Stimulated activated CD8-positive, alpha-beta memory T cell treated with anti-CD3 and anti-CD28 coated beads, Interleukin-2, amount 100 ng/mL, for 48 hours (primary cell): Measurements from ENCODE around the gene FAM229B.

Experiments
- DNase-seq, 2 donors: peaks; one replicate each; pipeline ENCODE4 v3.0.0-alpha.2; 2020; ENCODE audit warnings: low read depth in 2 of 2

Gene FAM229B

GRCh38 chr6:112144145-112144926, 56.9 kb downstream of the FAM229B start:
- no peak for DNase-seq

- no peak for DNase-seq
Observed at GRCh38 chr6:112145080-112145573, 57.7 kb downstream of the FAM229B start.

- DNase-seq: no peak
Observed at GRCh38 chr6:112148103-112148502, 60.7 kb downstream of the FAM229B start.

- DNase-seq: no peak
Observed at GRCh38 chr6:112149236-112149635, 61.8 kb downstream of the FAM229B start.

- no peak for DNase-seq
Observed at GRCh38 chr6:112149719-112150263, 62.4 kb downstream of the FAM229B start.

- no peak for DNase-seq
Observed at GRCh38 chr6:112150363-112150762, 63.0 kb downstream of the FAM229B start.
